ENCODE results near the gene RBFOX2. TPM values are rescaled to one million over a fixed set of nuclear protein-coding genes. Genes with fewer than 3 reads are reported as not detected.

Gene RBFOX2
- total RNA-seq, 5 donors from 2014 or later (not counting 1 experiment from before 2014, with no cell fraction given) = 0.73 to 1.5 (median 1.4) TPM

DNA sequence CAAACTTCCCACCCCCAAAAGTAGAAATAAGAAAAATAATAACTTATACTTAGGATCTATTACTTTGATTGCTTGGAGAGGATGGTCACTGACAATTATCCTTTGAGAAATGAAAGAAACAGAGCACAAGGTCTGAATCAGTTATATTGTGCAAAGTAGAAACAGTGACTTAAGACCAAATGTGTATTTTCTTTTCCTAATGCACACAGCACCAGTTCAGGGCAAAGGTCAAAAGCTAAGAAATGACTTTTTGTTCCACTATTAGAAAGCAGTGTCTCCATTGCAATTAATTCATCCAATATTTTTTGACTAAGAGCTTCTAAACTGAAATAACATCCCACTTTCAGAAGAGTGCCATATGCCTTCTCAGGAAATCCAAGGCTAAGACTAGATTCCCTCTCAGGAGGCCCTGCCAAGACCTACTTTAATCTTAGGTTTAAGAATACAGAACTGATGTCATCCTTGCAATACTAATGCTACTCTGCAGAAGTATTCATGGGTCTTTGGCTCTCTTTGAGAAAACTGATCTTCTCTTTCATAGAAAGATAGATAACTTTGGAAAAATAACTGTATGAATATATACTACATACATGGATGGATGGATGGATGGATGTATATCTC lies 164.0 kb downstream of the RBFOX2 start:
- DNase-seq (no peak), ATAC-seq (replicated peaks in 1 of 4) (no peak)
- H3K36me3 Mint-ChIP-seq = no peaks in the 10 kb centered on the region
- H3K9me3 Mint-ChIP-seq = no peaks in the 10 kb centered on the region
- H3K4me1 Mint-ChIP-seq = no peaks in the 10 kb centered on the region
- H3K27ac Mint-ChIP-seq = no peak overlapping the region
- H3K27me3 Mint-ChIP-seq = no peaks in the 10 kb centered on the region
- no peaks in the 10 kb centered on the region for H3K36me3 ChIP-seq (ENCODE audit: control insufficient read depth in 2 of 2, extremely low read depth in 1 of 2, insufficient read depth in 1 of 2, low read length in 1 of 2)
- H3K4me1 ChIP-seq (ENCODE audit: control insufficient read depth in 1 of 2, extremely low read depth in 1 of 2, insufficient read depth in 2 of 2, low read length in 2 of 2) = no peaks in the 10 kb centered on the region
- H3K27me3 ChIP-seq (replicated peaks in 1 of 2; ENCODE audit: control insufficient read depth in 2 of 2, extremely low read depth in 1 of 2, insufficient read depth in 2 of 2, low read length in 1 of 2) = no peaks in the 10 kb centered on the region
- POLR2A ChIA-PET = no interaction called here
- CTCF ChIA-PET = no interaction called here
- H3K27ac ChIP-seq (ENCODE audit: low read length) = no peak overlapping the region
- H3K9me3 ChIP-seq = no peaks in the 10 kb centered on the region
- H3K4me3 Mint-ChIP-seq = no peak overlapping the region
- no peak overlapping the region for H3K4me3 ChIP-seq (ENCODE audit: control insufficient read depth in 1 of 2, extremely low read depth in 1 of 2, low read length in 1 of 2)

DNA sequence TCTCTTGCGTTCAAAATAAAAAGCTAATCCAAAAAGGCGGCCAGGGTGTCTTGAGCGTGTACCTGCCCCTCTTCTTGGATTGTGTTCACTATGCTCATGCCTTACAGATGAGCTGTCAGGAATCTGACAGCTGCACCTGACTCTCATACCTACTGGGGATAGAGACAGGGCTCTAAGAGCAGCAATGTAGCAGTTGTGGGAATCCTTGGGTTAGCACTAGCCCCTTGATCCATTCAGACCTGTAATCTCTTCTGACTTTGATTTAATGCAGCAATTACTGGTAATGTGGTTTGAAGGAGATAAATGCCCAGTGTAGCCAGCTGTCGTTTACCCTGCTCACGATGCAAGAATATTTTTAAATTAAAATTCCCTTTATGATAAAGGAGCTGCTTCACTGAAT lies 165.2 kb downstream of the RBFOX2 start:
- Mint-ChIP-seq H3K27ac (no peak overlapping the region), H3K9me3 (no peaks in the 10 kb centered on the region), H3K4me3 (no peak overlapping the region), H3K27me3 (no peaks in the 10 kb centered on the region), H3K36me3 (no peaks in the 10 kb centered on the region), H3K4me1 (no peaks in the 10 kb centered on the region)
- CTCF ChIA-PET = interaction anchor here in 1 of 2 donors (0.6 kb wide), 1 partner anchor 212 kb away, joined by 4 read pairs; no protein-coding TSS in a partner anchor
- DNase-seq (no peak), ATAC-seq (replicated peaks in 1 of 4) (no peak)
- 84% methylated on average over 3 of the region's 5 CpGs for WGBS (ENCODE audit: insufficient coverage)
- Histone ChIP-seq H3K36me3 (ENCODE audit: control insufficient read depth in 2 of 2, extremely low read depth in 1 of 2, insufficient read depth in 1 of 2, low read length in 1 of 2) (no peaks in the 10 kb centered on the region), H3K4me1 (ENCODE audit: control insufficient read depth in 1 of 2, extremely low read depth in 1 of 2, insufficient read depth in 2 of 2, low read length in 2 of 2) (no peaks in the 10 kb centered on the region), H3K9me3 (no peaks in the 10 kb centered on the region), H3K27me3 (replicated peaks in 1 of 2; ENCODE audit: control insufficient read depth in 2 of 2, extremely low read depth in 1 of 2, insufficient read depth in 2 of 2, low read length in 1 of 2) (no peaks in the 10 kb centered on the region), H3K4me3 (ENCODE audit: control insufficient read depth in 1 of 2, extremely low read depth in 1 of 2, low read length in 1 of 2) (no peak overlapping the region), H3K27ac (ENCODE audit: low read length) (no peak overlapping the region)
- POLR2A ChIA-PET = no interaction called here

DNA sequence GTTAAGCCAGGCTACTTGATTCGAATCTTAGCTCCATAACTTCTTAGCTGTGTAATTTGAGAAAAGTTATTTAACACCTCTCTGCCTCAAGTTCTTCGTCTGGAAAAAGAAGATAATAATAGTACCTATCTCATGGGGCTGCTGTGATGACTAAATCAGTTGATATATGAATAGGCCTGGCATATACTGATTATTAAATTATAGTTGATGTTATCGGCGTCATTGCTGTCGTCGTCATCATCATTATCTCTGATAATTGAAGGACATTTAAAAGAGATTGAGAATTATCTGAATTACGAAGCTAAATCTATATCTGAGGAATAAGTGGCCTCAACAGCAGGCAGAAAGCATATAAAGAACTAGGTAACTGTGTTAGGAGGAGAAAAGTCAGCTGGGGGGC lies 165.9 kb downstream of the RBFOX2 start:
- Histone ChIP-seq H3K27ac (ENCODE audit: low read length) (no peak overlapping the region), H3K4me1 (ENCODE audit: control insufficient read depth in 1 of 2, extremely low read depth in 1 of 2, insufficient read depth in 2 of 2, low read length in 2 of 2) (no peaks in the 10 kb centered on the region), H3K9me3 (no peaks in the 10 kb centered on the region), H3K4me3 (ENCODE audit: control insufficient read depth in 1 of 2, extremely low read depth in 1 of 2, low read length in 1 of 2) (no peak overlapping the region), H3K27me3 (replicated peaks in 1 of 2; ENCODE audit: control insufficient read depth in 2 of 2, extremely low read depth in 1 of 2, insufficient read depth in 2 of 2, low read length in 1 of 2) (no peaks in the 10 kb centered on the region), H3K36me3 (ENCODE audit: control insufficient read depth in 2 of 2, extremely low read depth in 1 of 2, insufficient read depth in 1 of 2, low read length in 1 of 2) (no peaks in the 10 kb centered on the region)
- ATAC-seq (replicated peaks in 1 of 4) (no peak), DNase-seq (no peak)
- H3K36me3 Mint-ChIP-seq = no peaks in the 10 kb centered on the region
- H3K27ac Mint-ChIP-seq = no peak overlapping the region
- no peaks in the 10 kb centered on the region for H3K4me1 Mint-ChIP-seq
- WGBS (ENCODE audit: insufficient coverage) = 93% methylated on average over 3 of the region's 7 CpGs
- H3K4me3 Mint-ChIP-seq = no peak overlapping the region
- H3K9me3 Mint-ChIP-seq = no peaks in the 10 kb centered on the region
- CTCF ChIA-PET = no interaction called here
- POLR2A ChIA-PET = no interaction called here
- H3K27me3 Mint-ChIP-seq = no peaks in the 10 kb centered on the region

DNA sequence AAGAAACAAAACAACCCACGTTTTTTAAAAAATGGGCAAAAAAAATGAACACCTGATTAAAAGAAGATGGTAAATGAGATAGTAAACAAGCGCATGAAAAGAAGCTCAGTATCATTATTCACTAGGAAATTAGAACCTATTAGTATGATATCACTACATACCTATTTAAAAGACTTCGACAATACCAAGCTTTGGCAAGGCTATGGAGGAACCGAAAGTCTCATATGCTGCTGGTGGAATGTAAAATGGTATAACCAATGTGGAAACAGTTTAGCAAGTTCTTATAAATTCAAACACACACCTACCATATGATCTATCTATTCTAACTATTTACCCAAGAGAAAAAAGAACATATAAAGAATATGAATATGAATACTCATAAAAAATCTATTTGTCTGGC lies 167.2 kb downstream of the RBFOX2 start:
- no peak overlapping the region for H3K4me3 ChIP-seq (ENCODE audit: control insufficient read depth in 1 of 2, extremely low read depth in 1 of 2, low read length in 1 of 2)
- CTCF ChIA-PET = no interaction called here
- H3K4me1 ChIP-seq (ENCODE audit: control insufficient read depth in 1 of 2, extremely low read depth in 1 of 2, insufficient read depth in 2 of 2, low read length in 2 of 2) = no peaks in the 10 kb centered on the region
- no peaks in the 10 kb centered on the region for H3K36me3 Mint-ChIP-seq
- peaks cover 0 to under 1% of the 10 kb centered on the region in 2 donors for H3K27me3 Mint-ChIP-seq
- no peaks in the 10 kb centered on the region for H3K9me3 Mint-ChIP-seq
- H3K4me3 Mint-ChIP-seq = no peak overlapping the region
- ATAC-seq (replicated peaks in 1 of 4) (no peak), DNase-seq (no peak)
- no peaks in the 10 kb centered on the region for H3K27me3 ChIP-seq (replicated peaks in 1 of 2; ENCODE audit: control insufficient read depth in 2 of 2, extremely low read depth in 1 of 2, insufficient read depth in 2 of 2, low read length in 1 of 2)
- H3K4me1 Mint-ChIP-seq = no peaks in the 10 kb centered on the region
- no peaks in the 10 kb centered on the region for H3K9me3 ChIP-seq
- no peak overlapping the region for H3K27ac ChIP-seq (ENCODE audit: low read length)
- no peaks in the 10 kb centered on the region for H3K36me3 ChIP-seq (ENCODE audit: control insufficient read depth in 2 of 2, extremely low read depth in 1 of 2, insufficient read depth in 1 of 2, low read length in 1 of 2)
- WGBS (ENCODE audit: insufficient coverage) = no CpG with 5 or more reads among the region's 4 CpGs
- H3K27ac Mint-ChIP-seq = no peak overlapping the region
- POLR2A ChIA-PET = no interaction called here

DNA sequence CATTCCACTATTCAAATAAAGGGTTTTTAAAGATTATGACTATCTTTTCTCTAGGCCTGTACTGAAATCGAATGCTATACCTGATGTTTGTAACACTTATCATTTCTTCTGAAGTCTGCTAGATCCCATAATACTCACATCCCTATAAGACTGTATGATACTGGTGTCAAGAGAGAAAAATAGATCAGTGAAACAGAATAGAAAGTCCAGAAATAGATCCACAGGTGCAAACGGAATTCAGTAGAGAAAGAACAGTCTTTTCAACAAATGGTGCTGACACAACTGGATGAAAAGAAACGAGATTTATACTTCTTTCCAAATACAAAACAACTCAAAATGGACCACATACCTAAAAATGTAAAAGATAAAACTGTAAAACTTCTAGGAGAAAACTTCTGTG lies 167.8 kb downstream of the RBFOX2 start:
- no CpG with 5 or more reads among the region's 3 CpGs for WGBS (ENCODE audit: insufficient coverage)
- H3K4me3 Mint-ChIP-seq = no peak overlapping the region
- H3K27me3 ChIP-seq (replicated peaks in 1 of 2; ENCODE audit: control insufficient read depth in 2 of 2, extremely low read depth in 1 of 2, insufficient read depth in 2 of 2, low read length in 1 of 2) = no peaks in the 10 kb centered on the region
- no peaks in the 10 kb centered on the region for H3K36me3 ChIP-seq (ENCODE audit: control insufficient read depth in 2 of 2, extremely low read depth in 1 of 2, insufficient read depth in 1 of 2, low read length in 1 of 2)
- H3K9me3 Mint-ChIP-seq = no peaks in the 10 kb centered on the region
- no peaks in the 10 kb centered on the region for H3K4me1 Mint-ChIP-seq
- H3K4me1 ChIP-seq (ENCODE audit: control insufficient read depth in 1 of 2, extremely low read depth in 1 of 2, insufficient read depth in 2 of 2, low read length in 2 of 2) = no peaks in the 10 kb centered on the region
- no peaks in the 10 kb centered on the region for H3K9me3 ChIP-seq
- POLR2A ChIA-PET = no interaction called here
- CTCF ChIA-PET = no interaction called here
- no peak overlapping the region for H3K27ac Mint-ChIP-seq
- no peak overlapping the region for H3K4me3 ChIP-seq (ENCODE audit: control insufficient read depth in 1 of 2, extremely low read depth in 1 of 2, low read length in 1 of 2)
- H3K36me3 Mint-ChIP-seq = no peaks in the 10 kb centered on the region
- DNase-seq (no peak), ATAC-seq (replicated peaks in 1 of 4) (no peak)
- H3K27me3 Mint-ChIP-seq = peaks cover 0 to 3% of the 10 kb centered on the region in 2 donors
- no peak overlapping the region for H3K27ac ChIP-seq (ENCODE audit: low read length)

DNA sequence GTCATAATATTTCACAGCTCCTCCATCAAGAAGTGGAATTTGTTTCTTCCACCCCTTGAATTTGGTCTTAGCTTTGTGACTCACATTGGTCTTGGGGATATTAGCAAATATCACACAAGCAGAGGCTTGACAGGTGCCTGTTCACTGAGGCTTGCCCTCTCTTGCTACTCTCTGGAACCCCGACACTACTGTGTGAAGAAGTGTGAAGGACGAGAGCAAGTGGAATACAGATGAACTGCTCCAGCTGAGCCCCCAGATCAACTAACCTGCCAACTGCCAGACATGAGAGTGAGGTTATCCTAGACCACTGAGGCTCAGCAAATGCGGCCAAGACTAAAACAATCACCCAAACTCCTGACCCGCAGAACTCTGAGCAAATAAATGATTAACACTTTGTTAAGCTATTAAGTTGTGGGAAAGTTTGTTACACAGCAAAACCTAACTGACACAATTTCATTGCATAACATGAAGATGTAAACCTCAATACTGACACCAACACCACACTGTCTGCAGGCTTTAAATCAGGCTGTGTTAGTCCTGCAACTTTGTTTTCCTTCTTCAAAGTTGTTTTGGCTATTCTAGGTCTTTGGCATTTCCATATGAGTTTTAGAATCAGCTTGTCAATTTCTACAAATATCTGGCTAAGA lies 168.4 kb downstream of the RBFOX2 start:
- H3K4me1 ChIP-seq (ENCODE audit: control insufficient read depth in 1 of 2, extremely low read depth in 1 of 2, insufficient read depth in 2 of 2, low read length in 2 of 2) = no peaks in the 10 kb centered on the region
- ATAC-seq (replicated peaks in 1 of 4) = no peak
- no peak overlapping the region for H3K27ac ChIP-seq (ENCODE audit: low read length)
- peaks cover 0 to 3% of the 10 kb centered on the region in 2 donors for H3K27me3 Mint-ChIP-seq
- H3K4me3 Mint-ChIP-seq = no peak overlapping the region
- no peak for DNase-seq
- ChIA-PET CTCF (no interaction called here), POLR2A (no interaction called here)
- H3K36me3 ChIP-seq (ENCODE audit: control insufficient read depth in 2 of 2, extremely low read depth in 1 of 2, insufficient read depth in 1 of 2, low read length in 1 of 2) = no peaks in the 10 kb centered on the region
- no peak overlapping the region for H3K27ac Mint-ChIP-seq
- no peaks in the 10 kb centered on the region for H3K9me3 ChIP-seq
- H3K36me3 Mint-ChIP-seq = no peaks in the 10 kb centered on the region
- no peaks in the 10 kb centered on the region for H3K27me3 ChIP-seq (replicated peaks in 1 of 2; ENCODE audit: control insufficient read depth in 2 of 2, extremely low read depth in 1 of 2, insufficient read depth in 2 of 2, low read length in 1 of 2)
- H3K4me1 Mint-ChIP-seq = no peaks in the 10 kb centered on the region
- no peak overlapping the region for H3K4me3 ChIP-seq (ENCODE audit: control insufficient read depth in 1 of 2, extremely low read depth in 1 of 2, low read length in 1 of 2)
- no CpG with 5 or more reads among the region's 4 CpGs for WGBS (ENCODE audit: insufficient coverage)
- no peaks in the 10 kb centered on the region for H3K9me3 Mint-ChIP-seq

DNA sequence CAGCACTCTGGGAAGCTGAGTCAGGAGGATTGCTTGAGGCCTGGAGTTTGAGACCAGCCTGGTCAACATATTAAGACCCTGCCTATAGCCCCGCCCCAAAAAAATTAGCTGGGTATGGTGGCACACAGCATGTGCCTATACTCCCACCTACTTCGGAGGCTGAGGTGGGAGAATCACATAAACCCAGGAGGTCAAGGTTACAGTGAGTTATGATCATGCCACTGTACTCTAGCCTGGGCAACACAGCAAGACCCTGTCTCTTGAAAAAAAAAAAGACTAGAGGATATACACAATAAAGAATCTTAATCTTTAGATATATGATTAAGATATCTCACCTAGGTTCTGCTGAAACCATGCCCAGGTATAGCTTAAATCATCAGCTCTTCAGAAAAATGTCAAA lies 174.3 kb downstream of the RBFOX2 start:
- H3K36me3 ChIP-seq (ENCODE audit: control insufficient read depth in 2 of 2, extremely low read depth in 1 of 2, insufficient read depth in 1 of 2, low read length in 1 of 2) = no peaks in the 10 kb centered on the region
- Mint-ChIP-seq H3K4me3 (no peak overlapping the region), H3K27ac (no peak overlapping the region), H3K4me1 (no peaks in the 10 kb centered on the region), H3K36me3 (no peaks in the 10 kb centered on the region), H3K27me3 (peaks cover 0 to 3% of the 10 kb centered on the region in 2 donors), H3K9me3 (no peaks in the 10 kb centered on the region)
- no peak for DNase-seq
- no CpG with 5 or more reads among the region's 2 CpGs for WGBS (ENCODE audit: insufficient coverage)
- H3K4me3 ChIP-seq (ENCODE audit: control insufficient read depth in 1 of 2, extremely low read depth in 1 of 2, low read length in 1 of 2) = no peak overlapping the region
- ATAC-seq (replicated peaks in 1 of 4) = no peak
- no peaks in the 10 kb centered on the region for H3K9me3 ChIP-seq
- POLR2A ChIA-PET = no interaction called here
- no peaks in the 10 kb centered on the region for H3K27me3 ChIP-seq (replicated peaks in 1 of 2; ENCODE audit: control insufficient read depth in 2 of 2, extremely low read depth in 1 of 2, insufficient read depth in 2 of 2, low read length in 1 of 2)
- no peak overlapping the region for H3K27ac ChIP-seq (ENCODE audit: low read length)
- no peaks in the 10 kb centered on the region for H3K4me1 ChIP-seq (ENCODE audit: control insufficient read depth in 1 of 2, extremely low read depth in 1 of 2, insufficient read depth in 2 of 2, low read length in 2 of 2)
- CTCF ChIA-PET = no interaction called here

Data from T-cell (primary cell).